ENCODE measurements around the gene PLEKHH3. TPM values are rescaled to one million over a fixed set of nuclear protein-coding genes. Genes with fewer than 3 reads are reported as not detected.

PLEKHH3 gene
- total and polyA plus RNA-seq, 4 donors, result 4.2 to 10.3 (median 7.9) TPM

- no peak for TF ChIP-seq REST (IDR thresholded peaks at IDR 0.05)
- no peak for TF ChIP-seq TAF1 (conservative IDR thresholded peaks at IDR 0.05)
- TF ChIP-seq YY1 (IDR thresholded peaks at IDR 0.05), result no peak
- TF ChIP-seq FOXA2 (IDR thresholded peaks at IDR 0.05), result no peak
- TF ChIP-seq HNF4G (IDR thresholded peaks at IDR 0.05), result no peak
These were observed 2.2 kb upstream of the PLEKHH3 start (continued) for GRCh38 chr17:42678951-42679491.

- Histone ChIP-seq H3K4me3 (ENCODE audit: low read depth in 1 of 3, low read length in 3 of 3) (peak overlapping the region; percentile 54 to 77 (median 66)), H3K36me3 (ENCODE audit: control insufficient read depth in 4 of 4, insufficient read depth in 3 of 4, low read depth in 1 of 4, low read length in 3 of 4) (peaks cover 0 to 3% (median 0%) of the 10 kb centered on the region in 4 donors), H3K27me3 (ENCODE audit: control insufficient read depth in 4 of 4, insufficient read depth in 4 of 4, low read length in 3 of 4) (no peaks in the 10 kb centered on the region), H3K27ac (ENCODE audit: low read depth in 1 of 2, low read length in 2 of 2) (peak overlapping the region; percentile 33 to 89), H3K9ac (ENCODE audit: low read depth in 1 of 2, low read length in 2 of 2) (peak overlapping the region; percentile 74 to 81), H3K9me3 (ENCODE audit: control insufficient read depth in 4 of 4, low read length in 3 of 4) (no peaks in the 10 kb centered on the region), H3K4me1 (ENCODE audit: control insufficient read depth in 4 of 4, insufficient read depth in 4 of 4, low read length in 3 of 4) (peaks cover 25 to 73% (median 38%) of the 10 kb centered on the region in 4 donors)
- TF ChIP-seq RXRA (IDR thresholded peaks at IDR 0.05), result peak; percentile 85 to 86
- TF ChIP-seq GABPA (IDR thresholded peaks at IDR 0.05 in 1 of 2, conservative IDR thresholded peaks at IDR 0.05 in 1 of 2), result no peak
- TF ChIP-seq TAF1 (conservative IDR thresholded peaks at IDR 0.05), result no peak
- TF ChIP-seq HNF4A (conservative IDR thresholded peaks at IDR 0.05), result peak; percentile 37 to 67
- TF ChIP-seq FOXA2 (IDR thresholded peaks at IDR 0.05), result no peak
- peak; percentile 9 to 14 for TF ChIP-seq RAD21 (IDR thresholded peaks at IDR 0.05)
- TF ChIP-seq, protein P1, sequence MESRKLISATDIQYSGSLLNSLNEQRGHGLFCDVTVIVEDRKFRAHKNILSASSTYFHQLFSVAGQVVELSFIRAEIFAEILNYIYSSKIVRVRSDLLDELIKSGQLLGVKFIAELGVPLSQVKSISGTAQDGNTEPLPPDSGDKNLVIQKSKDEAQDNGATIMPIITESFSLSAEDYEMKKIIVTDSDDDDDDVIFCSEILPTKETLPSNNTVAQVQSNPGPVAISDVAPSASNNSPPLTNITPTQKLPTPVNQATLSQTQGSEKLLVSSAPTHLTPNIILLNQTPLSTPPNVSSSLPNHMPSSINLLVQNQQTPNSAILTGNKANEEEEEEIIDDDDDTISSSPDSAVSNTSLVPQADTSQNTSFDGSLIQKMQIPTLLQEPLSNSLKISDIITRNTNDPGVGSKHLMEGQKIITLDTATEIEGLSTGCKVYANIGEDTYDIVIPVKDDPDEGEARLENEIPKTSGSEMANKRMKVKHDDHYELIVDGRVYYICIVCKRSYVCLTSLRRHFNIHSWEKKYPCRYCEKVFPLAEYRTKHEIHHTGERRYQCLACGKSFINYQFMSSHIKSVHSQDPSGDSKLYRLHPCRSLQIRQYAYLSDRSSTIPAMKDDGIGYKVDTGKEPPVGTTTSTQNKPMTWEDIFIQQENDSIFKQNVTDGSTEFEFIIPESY (IDR thresholded peaks at IDR 0.05), result peak; percentile 73
- peak; percentile 51 for TF ChIP-seq REST (IDR thresholded peaks at IDR 0.05)
- peak; percentile 47 for TF ChIP-seq NR2F2 (IDR thresholded peaks at IDR 0.05)
- no peak for TF ChIP-seq ATF3 (IDR thresholded peaks at IDR 0.05)
- no peak for TF ChIP-seq EGR1 (IDR thresholded peaks at IDR 0.05; ENCODE audit: low read depth in 2 of 2)
- TF ChIP-seq YY1 (IDR thresholded peaks at IDR 0.05), result peak; percentile 77
- TF ChIP-seq FOXA1 (IDR thresholded peaks at IDR 0.05), result no peak
- peak; percentile 63 for TF ChIP-seq SP1 (IDR thresholded peaks at IDR 0.05)
- DNase-seq (ENCODE audit: low spot score), result peak; percentile 88
- under 1% methylated on average over 53 of the region's 53 CpGs for WGBS
These were observed 1.4 kb upstream of the PLEKHH3 start for GRCh38 chr17:42677921-42678781.
